ENCODE data around the gene NLN.

DNA sequence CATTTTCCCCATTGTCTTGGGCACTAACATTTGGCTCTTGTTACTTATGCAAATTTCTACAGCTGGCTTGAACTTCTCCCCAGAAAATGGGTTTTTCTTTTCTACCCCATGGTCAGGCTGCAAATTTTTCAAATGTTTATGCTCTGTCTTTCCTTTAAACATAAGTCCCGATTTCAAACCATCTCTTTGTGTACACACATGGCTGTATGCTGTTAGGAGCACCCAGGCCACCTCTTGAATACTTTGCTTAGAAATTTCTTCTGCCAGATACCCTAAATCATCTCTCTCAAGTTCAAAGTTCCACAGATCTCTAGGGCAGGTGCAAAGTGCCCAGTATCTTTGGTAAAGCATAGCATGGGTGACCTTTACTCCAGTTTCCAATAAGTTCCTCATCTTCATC, 45.6 kb downstream of the NLN start:
- TF ChIP-seq, protein P1, sequence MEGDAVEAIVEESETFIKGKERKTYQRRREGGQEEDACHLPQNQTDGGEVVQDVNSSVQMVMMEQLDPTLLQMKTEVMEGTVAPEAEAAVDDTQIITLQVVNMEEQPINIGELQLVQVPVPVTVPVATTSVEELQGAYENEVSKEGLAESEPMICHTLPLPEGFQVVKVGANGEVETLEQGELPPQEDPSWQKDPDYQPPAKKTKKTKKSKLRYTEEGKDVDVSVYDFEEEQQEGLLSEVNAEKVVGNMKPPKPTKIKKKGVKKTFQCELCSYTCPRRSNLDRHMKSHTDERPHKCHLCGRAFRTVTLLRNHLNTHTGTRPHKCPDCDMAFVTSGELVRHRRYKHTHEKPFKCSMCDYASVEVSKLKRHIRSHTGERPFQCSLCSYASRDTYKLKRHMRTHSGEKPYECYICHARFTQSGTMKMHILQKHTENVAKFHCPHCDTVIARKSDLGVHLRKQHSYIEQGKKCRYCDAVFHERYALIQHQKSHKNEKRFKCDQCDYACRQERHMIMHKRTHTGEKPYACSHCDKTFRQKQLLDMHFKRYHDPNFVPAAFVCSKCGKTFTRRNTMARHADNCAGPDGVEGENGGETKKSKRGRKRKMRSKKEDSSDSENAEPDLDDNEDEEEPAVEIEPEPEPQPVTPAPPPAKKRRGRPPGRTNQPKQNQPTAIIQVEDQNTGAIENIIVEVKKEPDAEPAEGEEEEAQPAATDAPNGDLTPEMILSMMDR (IDR thresholded peaks at IDR 0.05; ENCODE audit: low read length): no peak
- TF ChIP-seq EZH2 (optimal IDR thresholded peaks at IDR 0.05; ENCODE audit: low read depth, low read length) (no peak), EZH2phosphoT487 (IDR thresholded peaks at IDR 0.05; ENCODE audit: low read length) (no peak)
